Measurements from ENCODE around the gene NTM.

GRCh38 chr11:131572423-131572822 is 202.0 kb downstream of the NTM start:
- no peak for TF ChIP-seq POLR2A (IDR thresholded peaks at IDR 0.05)
- TF ChIP-seq, protein P1, sequence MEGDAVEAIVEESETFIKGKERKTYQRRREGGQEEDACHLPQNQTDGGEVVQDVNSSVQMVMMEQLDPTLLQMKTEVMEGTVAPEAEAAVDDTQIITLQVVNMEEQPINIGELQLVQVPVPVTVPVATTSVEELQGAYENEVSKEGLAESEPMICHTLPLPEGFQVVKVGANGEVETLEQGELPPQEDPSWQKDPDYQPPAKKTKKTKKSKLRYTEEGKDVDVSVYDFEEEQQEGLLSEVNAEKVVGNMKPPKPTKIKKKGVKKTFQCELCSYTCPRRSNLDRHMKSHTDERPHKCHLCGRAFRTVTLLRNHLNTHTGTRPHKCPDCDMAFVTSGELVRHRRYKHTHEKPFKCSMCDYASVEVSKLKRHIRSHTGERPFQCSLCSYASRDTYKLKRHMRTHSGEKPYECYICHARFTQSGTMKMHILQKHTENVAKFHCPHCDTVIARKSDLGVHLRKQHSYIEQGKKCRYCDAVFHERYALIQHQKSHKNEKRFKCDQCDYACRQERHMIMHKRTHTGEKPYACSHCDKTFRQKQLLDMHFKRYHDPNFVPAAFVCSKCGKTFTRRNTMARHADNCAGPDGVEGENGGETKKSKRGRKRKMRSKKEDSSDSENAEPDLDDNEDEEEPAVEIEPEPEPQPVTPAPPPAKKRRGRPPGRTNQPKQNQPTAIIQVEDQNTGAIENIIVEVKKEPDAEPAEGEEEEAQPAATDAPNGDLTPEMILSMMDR (IDR thresholded peaks at IDR 0.05 in 8 of 11, conservative IDR thresholded peaks at IDR 0.05 in 3 of 11), result no peak

Measured in spleen (tissue), 7 donors.